NCI-H82 treated with DMSO at 0.1 percent for 48 hours (cell line): ENCODE results near the gene CCAR1.
"Not testable (repeated sequence)": the region's sequence is repeated elsewhere in the genome, so short reads cannot be mapped to it uniquely, and the experiment has no call there.

Experiments used
- DNase-seq: peaks from one replicate; lab custom pipeline; 2025; ENCODE audit not compliant: unreplicated experiment; lab: John Stamatoyannopoulos, UW

CCAR1 gene, protein sequence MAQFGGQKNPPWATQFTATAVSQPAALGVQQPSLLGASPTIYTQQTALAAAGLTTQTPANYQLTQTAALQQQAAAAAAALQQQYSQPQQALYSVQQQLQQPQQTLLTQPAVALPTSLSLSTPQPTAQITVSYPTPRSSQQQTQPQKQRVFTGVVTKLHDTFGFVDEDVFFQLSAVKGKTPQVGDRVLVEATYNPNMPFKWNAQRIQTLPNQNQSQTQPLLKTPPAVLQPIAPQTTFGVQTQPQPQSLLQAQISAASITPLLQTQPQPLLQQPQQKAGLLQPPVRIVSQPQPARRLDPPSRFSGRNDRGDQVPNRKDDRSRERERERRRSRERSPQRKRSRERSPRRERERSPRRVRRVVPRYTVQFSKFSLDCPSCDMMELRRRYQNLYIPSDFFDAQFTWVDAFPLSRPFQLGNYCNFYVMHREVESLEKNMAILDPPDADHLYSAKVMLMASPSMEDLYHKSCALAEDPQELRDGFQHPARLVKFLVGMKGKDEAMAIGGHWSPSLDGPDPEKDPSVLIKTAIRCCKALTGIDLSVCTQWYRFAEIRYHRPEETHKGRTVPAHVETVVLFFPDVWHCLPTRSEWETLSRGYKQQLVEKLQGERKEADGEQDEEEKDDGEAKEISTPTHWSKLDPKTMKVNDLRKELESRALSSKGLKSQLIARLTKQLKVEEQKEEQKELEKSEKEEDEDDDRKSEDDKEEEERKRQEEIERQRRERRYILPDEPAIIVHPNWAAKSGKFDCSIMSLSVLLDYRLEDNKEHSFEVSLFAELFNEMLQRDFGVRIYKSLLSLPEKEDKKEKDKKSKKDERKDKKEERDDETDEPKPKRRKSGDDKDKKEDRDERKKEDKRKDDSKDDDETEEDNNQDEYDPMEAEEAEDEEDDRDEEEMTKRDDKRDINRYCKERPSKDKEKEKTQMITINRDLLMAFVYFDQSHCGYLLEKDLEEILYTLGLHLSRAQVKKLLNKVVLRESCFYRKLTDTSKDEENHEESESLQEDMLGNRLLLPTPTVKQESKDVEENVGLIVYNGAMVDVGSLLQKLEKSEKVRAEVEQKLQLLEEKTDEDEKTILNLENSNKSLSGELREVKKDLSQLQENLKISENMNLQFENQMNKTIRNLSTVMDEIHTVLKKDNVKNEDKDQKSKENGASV

DNA sequence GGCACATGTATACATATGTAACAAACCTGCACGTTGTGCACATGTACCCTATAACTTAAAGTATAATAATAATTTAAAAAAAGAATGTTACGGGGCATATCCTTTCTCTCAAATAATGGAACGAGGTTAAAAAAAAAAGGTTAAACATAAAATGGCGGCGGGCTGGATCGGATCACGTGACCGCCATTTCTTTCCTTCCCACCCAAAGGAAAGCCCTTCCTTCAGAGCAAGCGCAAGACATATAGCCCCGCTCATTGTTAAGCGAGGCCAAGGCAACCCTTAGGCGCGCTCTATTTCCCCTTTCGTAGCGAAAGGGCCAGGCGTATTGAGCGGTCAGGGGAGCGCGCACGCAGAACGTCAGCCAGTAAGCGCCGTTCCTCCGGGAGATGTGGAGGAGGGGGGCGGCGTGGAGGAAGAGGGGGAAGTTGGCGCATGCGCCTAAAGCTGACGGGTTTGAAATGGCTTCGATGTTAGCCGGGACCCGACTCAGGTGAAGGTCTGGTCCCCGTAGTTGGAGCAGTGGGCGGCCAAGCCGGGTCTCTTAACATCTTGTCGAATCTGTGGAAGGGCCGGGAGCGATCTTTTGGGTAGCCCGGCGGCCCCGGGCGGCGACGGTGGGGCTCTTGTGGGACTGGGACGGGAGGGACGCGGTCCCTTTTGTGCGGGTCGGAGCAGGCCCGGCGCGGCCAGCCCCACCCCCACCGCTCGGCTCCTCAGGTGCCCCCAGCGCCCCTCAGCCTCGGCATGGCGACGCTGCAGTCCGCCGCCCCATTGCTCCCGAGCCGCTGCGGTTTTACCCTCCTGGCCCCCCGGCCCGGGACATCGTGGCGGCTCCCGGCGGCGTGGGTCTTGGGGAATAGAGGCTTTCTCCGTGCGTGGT is at the start of gene CCAR1:
CCAR1 (plus strand) TSS at position 447 of the 880 bp plus-strand sequence. CDS start 1,266 bp downstream, outside the sequence.
- DNase-seq, result peak; percentile 92

DNA sequence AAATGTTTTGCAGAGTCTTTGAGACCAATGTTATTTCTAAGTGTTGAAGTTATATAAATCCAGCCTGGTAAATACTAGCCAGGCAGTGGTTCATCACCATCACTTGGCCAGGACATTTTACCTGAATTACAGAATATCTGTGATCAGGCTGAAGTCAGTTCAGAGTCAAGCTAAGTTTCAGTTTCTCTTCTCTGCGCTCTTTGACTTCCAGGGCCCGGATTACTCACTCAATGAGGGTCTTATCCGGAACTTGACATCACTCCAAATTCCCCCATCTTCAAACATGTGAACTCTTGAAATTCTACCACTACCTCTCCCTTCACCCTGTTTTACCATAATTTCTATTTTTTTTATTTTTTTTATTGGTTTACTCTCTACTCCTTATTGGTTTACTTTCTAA is 36.6 kb upstream of the CCAR1 start:
- no peak for DNase-seq

DNA sequence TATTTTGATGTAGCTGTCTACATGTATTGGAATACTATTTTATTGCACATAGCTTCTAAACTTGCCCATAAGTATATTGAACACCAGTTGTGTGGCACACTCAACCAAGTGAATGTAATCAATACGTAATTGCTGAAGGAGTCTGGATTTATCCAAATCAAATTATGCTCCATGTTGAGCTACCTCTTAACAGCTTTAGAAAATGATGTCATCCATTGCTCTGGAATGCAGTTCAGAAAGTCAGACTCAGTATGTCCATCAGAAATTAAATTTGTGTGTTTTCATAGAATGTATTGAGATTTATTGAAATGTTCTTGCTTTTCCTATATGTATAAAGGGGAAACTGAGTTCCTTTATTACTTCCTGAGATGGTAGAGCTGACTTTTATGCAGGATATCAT is 25.0 kb upstream of the CCAR1 start:
- DNase-seq, result no peak

DNA sequence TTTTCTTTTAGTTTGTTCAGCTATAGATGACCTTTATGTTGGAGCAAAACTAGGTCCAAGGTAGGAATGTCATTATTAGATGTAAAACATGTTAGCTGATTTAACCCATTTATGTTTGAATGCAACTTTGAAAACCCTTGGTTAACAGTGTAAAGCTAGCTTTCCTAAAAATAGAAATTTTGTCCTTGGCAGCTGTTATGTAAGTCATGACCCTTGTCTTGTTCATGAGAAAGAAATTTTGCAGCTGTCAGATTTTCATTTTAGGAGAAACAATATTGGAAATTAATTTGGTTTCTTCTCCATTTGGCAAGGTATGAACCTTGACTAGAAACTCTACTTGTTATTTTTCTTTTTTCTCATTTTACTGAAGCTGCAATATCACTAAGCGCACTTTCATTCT is 23.9 kb upstream of the CCAR1 start:
- DNase-seq, result no peak

DNA sequence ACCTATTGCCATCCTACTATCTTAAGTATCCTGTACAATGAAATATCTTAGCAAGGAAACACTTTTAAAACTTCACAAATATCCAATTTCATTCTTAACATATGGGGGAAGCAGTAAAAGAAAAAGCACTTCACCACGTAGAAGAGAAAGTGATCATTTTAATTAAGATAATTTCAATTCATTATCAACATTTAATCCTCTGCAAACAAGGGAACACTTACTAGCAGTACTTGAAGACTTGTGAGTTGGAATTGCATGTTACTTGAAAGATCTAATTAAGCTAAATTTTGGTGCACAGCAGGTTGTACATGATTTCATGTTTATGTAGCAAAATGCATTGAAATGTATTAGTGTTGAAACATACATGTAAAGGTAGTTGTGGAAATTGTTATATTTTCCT is 20.8 kb upstream of the CCAR1 start:
- no peak for DNase-seq

DNA sequence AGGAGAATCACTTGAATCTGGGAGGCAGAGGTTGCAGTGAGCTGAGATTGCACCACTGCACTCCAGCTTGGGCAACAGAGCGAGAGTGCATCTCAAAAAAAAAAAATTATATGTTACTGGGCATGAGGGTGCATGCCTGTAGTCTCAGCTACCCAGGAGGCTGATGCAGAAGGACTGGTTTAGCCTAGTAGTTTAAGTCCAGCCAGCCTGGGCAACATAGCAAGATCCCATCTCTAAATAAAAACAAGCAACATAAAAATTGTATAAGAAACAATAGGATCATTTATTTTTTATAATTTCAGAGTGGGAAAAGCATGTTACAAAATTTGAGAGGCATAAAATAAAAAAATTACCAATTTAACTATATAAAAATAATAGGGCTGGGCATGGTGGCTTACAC is 15.5 kb upstream of the CCAR1 start:
- DNase-seq, result no peak

DNA sequence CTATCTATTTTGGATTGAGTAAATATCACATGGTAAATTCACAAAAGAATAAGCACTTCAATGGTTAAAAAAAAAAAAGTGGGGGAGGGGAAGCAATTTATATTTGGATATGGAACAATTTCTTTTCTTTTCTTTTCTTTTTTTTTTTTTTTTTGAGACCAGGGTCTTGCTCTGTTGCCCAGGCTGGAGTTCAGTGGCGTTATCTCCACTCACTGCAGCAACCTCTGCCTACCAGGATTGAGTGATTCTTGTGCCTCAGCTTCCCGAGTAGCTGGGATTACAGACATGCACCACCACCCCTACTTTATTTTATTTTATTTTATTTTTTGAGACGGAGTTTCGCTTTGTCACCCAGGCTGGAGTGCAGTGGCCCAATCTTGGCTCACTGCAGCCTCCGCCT is 12.1 kb upstream of the CCAR1 start:
- not testable (repeated sequence) for DNase-seq

DNA sequence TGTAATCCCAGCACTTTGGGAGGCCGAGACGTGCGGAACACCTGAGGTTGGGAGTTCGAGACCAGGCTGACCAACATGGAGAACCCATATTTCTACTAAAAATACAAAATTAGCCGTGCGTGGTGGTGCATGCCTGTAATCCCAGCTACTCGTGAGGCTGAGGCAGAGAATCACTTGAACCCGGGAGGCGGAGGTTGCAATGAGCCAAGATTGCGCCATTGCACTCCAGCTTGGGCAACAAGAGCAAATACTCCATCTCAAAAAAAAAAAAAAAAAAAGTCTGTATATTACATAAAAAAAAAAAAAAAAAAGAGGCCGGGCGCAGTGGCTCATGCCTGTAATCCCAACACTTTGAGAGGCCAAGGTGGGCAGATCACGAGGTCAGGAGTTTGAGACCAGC is 8.0 kb upstream of the CCAR1 start:
- DNase-seq, result not testable (repeated sequence)

DNA sequence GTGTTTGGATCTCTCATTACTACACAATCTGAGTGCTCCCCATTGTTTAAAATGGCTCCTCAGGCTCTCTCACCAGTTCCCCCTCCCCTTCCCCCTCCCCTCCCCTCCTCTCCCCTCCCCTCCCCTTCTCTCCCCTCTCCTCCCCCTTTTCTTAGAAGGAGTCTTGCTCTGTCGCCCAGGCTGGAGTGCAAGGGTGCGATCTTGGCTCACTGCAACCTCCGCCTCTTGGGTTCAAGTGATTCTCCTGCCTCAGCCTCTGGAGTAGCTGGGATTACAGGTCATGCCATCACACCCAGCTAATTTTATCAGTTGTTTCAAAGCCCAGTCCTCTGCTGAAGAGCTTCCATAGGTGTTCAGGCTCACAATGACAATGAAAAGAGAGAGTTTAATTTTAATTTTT is 3.6 kb upstream of the CCAR1 start:
- no peak for DNase-seq

DNA sequence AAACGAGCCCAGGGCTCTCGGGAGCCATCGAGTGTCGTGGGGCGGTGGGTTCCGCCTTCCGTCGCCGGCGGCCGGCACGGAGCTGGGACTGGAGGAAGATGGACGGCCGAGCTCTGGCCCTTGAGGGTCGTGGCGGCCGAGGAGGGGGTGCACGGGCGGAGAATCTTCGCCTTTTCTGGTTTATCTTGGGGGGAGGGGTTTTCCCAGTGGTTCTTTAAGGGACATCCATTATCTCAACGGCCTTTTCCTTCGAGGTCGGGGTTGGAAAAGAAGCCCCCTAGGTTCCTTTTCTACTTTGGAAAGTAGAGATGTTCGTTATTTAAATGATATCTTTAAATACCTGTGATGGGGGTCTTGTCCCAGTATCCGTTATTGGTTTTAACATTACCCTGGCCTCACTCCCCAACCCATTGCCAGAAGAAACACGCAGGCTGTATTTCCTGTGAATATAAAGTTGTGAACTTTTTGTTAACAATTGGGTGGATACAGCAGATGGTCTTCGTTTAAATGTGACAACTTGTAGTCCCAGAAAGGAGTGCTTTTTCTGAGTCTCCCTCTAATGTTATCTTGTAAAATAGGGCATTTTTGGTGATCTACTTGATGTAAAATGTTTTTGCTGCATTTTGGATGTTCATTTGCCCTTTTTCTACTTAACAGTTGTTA is 765 bp downstream of the CCAR1 start:
- no peak for DNase-seq

DNA sequence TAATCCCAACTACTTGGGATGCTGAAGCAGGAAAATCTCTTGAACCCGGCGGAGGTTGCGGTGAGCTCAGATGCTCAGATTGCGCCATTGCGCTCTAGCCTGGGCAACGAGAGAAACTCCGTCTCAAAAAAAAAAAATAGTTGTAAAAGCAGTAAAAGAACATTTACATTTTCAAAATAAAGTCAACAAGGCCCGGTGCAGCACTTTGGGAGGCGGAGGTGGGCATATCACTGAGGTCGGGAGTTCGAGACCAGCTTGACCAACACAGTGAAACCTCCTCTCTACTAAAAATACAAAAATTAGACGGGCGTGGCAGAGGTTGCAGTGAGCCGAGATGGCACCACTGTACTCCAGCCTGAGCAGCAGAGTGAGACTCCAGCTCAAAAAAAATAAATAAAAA is 4.0 kb downstream of the CCAR1 start:
- DNase-seq, result no peak

DNA sequence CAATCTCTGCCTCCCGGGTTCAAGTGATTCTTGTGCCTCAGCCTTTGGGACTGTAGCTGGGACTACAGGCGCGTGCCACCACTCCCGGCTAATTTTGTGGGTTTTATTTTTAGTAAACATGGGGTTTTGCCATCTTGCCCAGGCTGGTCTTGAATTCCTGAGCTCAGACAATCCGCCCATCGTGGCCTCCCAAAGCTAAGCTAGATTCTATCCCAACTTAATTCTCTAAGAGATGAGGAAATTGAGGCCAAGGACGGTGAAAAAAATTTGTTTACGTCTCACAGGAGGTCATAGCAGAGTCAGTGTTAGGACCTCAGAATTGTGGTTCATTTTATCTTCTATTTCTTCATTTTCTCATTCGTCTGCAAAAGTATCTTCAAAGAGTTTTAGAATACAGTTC is 6.1 kb downstream of the CCAR1 start:
- no peak for DNase-seq

DNA sequence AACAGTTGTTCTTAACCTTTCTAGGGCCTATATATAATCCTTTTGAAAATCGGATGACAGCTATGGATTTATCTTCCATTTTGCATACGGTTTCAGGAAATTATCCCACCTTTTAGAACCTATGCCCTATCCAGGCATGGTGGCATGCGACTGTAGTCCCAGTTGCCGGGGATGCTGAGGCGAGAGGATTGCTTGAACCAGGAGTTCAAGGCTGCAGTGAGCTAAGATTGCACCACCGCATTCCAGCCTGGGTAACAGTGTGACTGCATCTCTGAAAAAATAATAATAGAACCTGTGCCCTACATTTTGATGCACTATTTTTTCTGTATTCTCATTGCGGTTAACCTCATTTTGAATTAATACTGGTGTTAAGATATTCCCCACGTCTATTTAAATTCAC is 11.6 kb downstream of the CCAR1 start:
- DNase-seq, result no peak

DNA sequence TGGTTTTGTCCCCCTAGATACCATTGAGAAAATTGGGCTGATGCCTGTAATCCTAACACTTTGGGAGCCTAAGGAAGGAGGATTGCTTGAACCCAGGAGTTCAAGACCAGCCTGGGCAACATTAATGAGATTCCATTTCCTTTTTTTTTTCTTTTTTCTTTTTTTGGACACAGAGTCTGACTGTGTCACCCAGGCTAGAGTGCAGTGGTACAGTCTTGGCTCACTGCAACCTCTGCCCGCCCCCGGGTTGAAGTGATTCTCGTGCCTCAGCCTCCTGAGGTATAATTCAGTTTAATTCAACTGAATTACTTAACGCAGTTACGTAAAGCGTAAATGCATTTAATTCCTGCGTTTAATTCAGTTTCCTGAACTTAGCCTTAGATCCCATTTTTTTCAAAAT is 13.3 kb downstream of the CCAR1 start:
- no peak for DNase-seq

DNA sequence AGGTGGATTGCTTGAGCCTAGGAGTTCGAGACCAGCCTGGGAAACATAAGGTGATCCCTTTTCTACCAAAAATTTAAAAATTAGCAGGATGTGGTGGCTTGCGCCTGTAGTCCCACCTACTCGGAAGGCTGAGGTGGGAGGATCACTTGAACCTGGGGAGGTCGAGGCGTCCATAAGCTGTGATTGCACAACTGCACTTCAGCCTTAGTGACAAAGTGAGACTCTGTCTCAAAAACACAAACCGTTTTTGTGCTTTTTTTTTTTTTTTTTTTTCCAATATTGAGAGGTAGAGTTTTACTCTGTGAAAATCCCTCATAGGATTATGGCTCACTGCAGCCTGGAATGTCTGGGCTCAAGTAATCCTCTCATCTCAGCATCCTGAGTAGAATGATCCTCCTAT is 14.1 kb downstream of the CCAR1 start:
- DNase-seq, result no peak

DNA sequence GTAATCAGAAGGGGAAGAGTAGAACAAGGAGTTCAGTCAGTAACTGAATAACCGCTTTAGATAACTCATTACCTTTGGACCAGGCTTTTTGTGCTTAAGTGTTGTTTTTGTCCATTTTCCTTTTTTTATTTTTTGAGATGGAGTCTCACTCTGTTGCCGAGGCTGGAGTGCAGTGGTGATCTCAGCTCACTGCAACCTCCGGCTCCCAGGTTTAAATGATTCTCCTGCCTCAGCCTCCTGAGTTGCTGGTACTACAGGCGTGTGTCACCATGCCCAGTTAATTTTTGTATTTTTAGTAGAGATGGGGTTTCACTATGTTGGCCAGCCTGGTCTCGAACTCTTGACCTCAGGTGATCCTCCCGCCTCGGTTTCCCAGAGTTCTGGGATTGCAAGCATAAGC is 14.7 kb downstream of the CCAR1 start:
- DNase-seq, result not testable (repeated sequence)

DNA sequence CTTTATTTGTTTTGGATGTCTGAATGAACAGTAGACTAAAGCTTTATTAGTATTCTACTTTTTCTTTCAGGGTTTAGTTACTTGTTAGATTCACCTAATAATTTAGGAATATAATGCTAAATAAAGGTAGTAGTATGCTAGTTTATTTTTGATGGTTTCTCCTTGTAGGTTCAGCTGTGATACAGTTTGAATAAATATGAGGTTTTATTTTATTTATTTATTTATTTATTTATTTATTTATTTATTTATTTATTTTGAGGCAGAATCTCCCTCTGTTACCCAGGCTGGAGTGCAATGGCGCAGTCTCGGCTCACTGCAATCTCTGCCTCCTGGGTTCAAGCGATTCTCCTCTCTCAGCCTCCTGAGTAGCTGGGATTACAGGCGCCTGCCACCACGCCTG is 19.6 kb downstream of the CCAR1 start:
- DNase-seq, result not testable (repeated sequence)

DNA sequence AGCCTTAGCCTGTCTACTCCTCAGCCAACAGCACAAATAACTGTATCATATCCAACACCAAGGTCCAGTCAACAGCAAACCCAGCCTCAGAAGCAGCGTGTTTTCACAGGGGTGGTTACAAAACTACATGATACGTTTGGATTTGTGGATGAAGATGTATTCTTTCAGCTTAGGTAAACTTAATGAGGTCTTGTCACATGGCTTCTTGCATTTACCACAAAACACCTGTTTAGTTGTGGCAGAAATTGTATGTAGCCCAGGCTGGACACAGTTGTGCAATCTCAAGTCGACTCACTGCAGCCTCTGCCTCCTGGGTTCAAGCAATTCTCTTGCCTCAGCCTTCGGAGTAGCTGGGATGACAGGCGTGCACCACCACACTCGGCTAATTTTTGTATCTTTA is 21.4 kb downstream of the CCAR1 start:
- no peak for DNase-seq

DNA sequence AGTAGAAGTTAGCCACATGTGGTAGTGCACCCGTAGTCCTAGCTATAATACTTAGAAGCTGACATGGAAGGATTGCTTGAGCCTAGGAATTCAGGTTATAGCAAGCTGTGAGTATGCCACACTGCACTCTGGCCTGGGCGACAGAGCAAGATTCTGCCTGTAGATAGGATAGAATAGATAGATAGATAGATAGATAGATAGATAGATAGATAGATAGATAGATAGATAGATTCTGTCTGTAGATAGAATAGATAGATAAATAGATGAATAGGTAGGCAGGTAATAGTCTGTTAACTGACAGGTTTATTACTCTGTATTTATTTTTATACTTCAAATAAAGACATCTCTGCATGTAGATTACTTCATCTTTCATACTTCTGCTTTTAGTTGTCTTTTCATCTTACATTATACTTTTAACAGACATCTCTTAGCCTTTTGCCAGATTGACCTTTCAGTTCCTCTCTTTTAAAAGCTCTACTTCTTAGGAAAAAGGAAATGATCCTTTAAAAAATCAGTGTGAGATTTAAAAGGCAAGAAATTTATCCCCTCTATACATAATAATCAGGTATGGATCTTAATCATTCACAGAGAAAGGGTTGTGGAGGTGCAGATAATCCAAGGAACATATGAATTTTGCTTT is 31.8 kb downstream of the CCAR1 start:
- DNase-seq, result no peak

DNA sequence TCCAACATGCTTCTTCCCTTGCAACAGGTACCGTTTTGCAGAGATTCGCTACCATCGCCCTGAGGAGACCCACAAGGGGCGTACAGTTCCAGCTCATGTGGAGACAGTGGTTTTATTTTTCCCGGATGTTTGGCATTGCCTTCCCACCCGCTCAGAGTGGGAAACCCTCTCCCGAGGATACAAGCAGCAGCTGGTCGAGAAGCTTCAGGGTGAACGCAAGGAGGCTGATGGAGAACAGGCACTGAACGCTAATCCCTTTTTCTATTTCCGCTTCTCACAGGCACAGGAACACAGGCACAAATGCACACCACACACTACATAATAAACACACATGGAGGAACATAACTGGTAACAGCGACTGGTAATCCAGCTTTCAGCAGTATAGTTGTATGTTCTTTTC is 35.2 kb downstream of the CCAR1 start:
- no peak for DNase-seq
